ENCODE data around the gene TSC2. TPM values are rescaled to one million over a fixed set of nuclear protein-coding genes. Genes with fewer than 3 reads are reported as not detected.
A peak's percentile ranks its signal among the peaks of the same experiment; 100 is the strongest.
"Not testable (repeated sequence)": the region's sequence is repeated elsewhere in the genome, so short reads cannot be mapped to it uniquely, and the experiment has no call there.

The TSC2 gene
- total RNA-seq, 1 donor from 2014 or later = 139 TPM

GRCh38 chr16:2009791-2010510 lies 37.8 kb upstream of the TSC2 start, which contains the start of gene ZNF598:
ZNF598 (minus strand) TSS chr16:2009821.
- H3K4me3 Mint-ChIP-seq = peak within 1 kb of the TSS; percentile 92
- intact Hi-C loops (cut with micrococcal nuclease) = loop anchor here (1.0 to 5.0 kb wide), 6 partner anchors 13 to 672 kb away; partner anchors contain the start of genes KCTD5, MLST8, NTHL1 and RPS2
- H3K27ac Mint-ChIP-seq = peak within 1 kb of the TSS; percentile 90
- no peak for TF ChIP-seq CTCF (IDR thresholded peaks at IDR 0.05)
- H3K36me3 Mint-ChIP-seq (ENCODE audit: low read depth) = peaks cover 12% of the 10 kb centered on the region
- DNase-seq (peak; percentile 83), ATAC-seq (ENCODE audit: low read depth) (peak; percentile 94)
- H3K4me1 Mint-ChIP-seq = peaks cover 41% of the 10 kb centered on the region
- H3K9me3 Mint-ChIP-seq = no peaks in the 10 kb centered on the region
- POLR2A ChIA-PET = interaction anchor here (1.5 to 3.5 kb wide), 4 partner anchors 18 to 144 kb away, joined by 6 to 22 read pairs (median 16); partner anchors contain the start of genes RPS2, TBL3 and TRAF7
- no peaks in the 10 kb centered on the region for H3K27me3 Mint-ChIP-seq
- CTCF ChIA-PET = no interaction called here

- H3K36me3 Mint-ChIP-seq (ENCODE audit: low read depth); H3K27me3 Mint-ChIP-seq; H3K4me3 Mint-ChIP-seq; H3K9me3 Mint-ChIP-seq; intact Hi-C loops (cut with micrococcal nuclease); ATAC-seq (ENCODE audit: low read depth); DNase-seq; H3K27ac Mint-ChIP-seq: not testable (repeated sequence)
- POLR2A ChIA-PET = interaction anchor here (0.5 to 1.4 kb wide), 6 partner anchors 34 to 495 kb away, joined by 3 to 9 read pairs (median 4); partner anchors contain the start of genes RPS2 and TRAF7
- H3K4me1 Mint-ChIP-seq = peaks cover 30% of the 10 kb centered on the region
- CTCF ChIA-PET = interaction anchor here (0.9 kb wide), 1 partner anchor 129 kb away, joined by 3 read pairs; no protein-coding TSS in a partner anchor
Observed at GRCh38 chr16:2011726-2012125, 36.1 kb upstream of the TSC2 start.

GRCh38 chr16:2013527-2013926 lies 34.3 kb upstream of the TSC2 start:
- DNase-seq = no peak
- Mint-ChIP-seq H3K4me3 (no peak overlapping the region), H3K27me3 (peaks cover 3% of the 10 kb centered on the region), H3K4me1 (peaks cover 13% of the 10 kb centered on the region), H3K36me3 (ENCODE audit: low read depth) (no peaks in the 10 kb centered on the region), H3K9me3 (no peaks in the 10 kb centered on the region), H3K27ac (no peak overlapping the region)
- POLR2A ChIA-PET = interaction anchor here (0.6 kb wide), 1 partner anchor 1011 kb away, joined by 3 read pairs; no protein-coding TSS in a partner anchor
- intact Hi-C loops (cut with micrococcal nuclease) = no loop called here
- no peak for ATAC-seq (ENCODE audit: low read depth)
- CTCF ChIA-PET = no interaction called here
- no peak for TF ChIP-seq CTCF (IDR thresholded peaks at IDR 0.05)

- Mint-ChIP-seq H3K9me3 (no peaks in the 10 kb centered on the region), H3K4me3 (no peak overlapping the region), H3K4me1 (peaks cover 4% of the 10 kb centered on the region), H3K27ac (no peak overlapping the region), H3K36me3 (ENCODE audit: low read depth) (no peaks in the 10 kb centered on the region), H3K27me3 (peaks cover 11% of the 10 kb centered on the region)
- CTCF ChIA-PET = interaction anchor here (0.6 to 1.2 kb wide), 3 partner anchors 11 to 152 kb away, joined by 3 to 4 read pairs (median 3); no protein-coding TSS in a partner anchor
- intact Hi-C loops (cut with micrococcal nuclease) = no loop called here
- no peak for TF ChIP-seq CTCF (IDR thresholded peaks at IDR 0.05)
- POLR2A ChIA-PET = interaction anchor here (0.7 kb wide), 1 partner anchor 557 kb away, joined by 4 read pairs; no protein-coding TSS in a partner anchor
- ATAC-seq (ENCODE audit: low read depth) (no peak), DNase-seq (no peak)
Observed at GRCh38 chr16:2015117-2015946, 32.5 kb upstream of the TSC2 start.

- H3K36me3 Mint-ChIP-seq (ENCODE audit: low read depth) = no peaks in the 10 kb centered on the region
- POLR2A ChIA-PET = interaction anchor here (1.0 kb wide), 1 partner anchor 139 kb away, joined by 4 read pairs; the partner anchor contains the start of gene TRAF7
- no peak for DNase-seq
- no peak overlapping the region for H3K27ac Mint-ChIP-seq
- H3K4me3 Mint-ChIP-seq = no peak overlapping the region
- peaks cover 5% of the 10 kb centered on the region for H3K4me1 Mint-ChIP-seq
- no peak for ATAC-seq (ENCODE audit: low read depth)
- CTCF ChIA-PET = interaction anchor here (0.6 to 1.2 kb wide), 3 partner anchors 11 to 125 kb away, joined by 3 to 4 read pairs (median 3); no protein-coding TSS in a partner anchor
- intact Hi-C loops (cut with micrococcal nuclease) = no loop called here
- peaks cover 15% of the 10 kb centered on the region for H3K27me3 Mint-ChIP-seq
- TF ChIP-seq CTCF (IDR thresholded peaks at IDR 0.05) = no peak
- H3K9me3 Mint-ChIP-seq = no peaks in the 10 kb centered on the region
Observed at GRCh38 chr16:2015947-2016208, 31.9 kb upstream of the TSC2 start.
